Thymus (tissue), 11 donors: ENCODE results near the gene NKX1-2. TPM values are rescaled to one million over a fixed set of nuclear protein-coding genes. Genes with fewer than 3 reads are reported as not detected.

Source experiments
- DNase-seq, 9 donors: peaks; one replicate each; pipeline ENCODE4 v3.0.0-alpha.2; 2013; ENCODE audit warnings: low spot score in 9 of 9, low read depth in 6 of 9, missing footprints in 1 of 9
- H3K27ac ChIP-seq, 2 donors: one replicate each; pipeline ENCODE4 v1.5.1; 2013; ENCODE audit warnings: control low read depth in 1 of 2, low read depth in 1 of 2, low read length in 1 of 2, mild to moderate bottlenecking in 1 of 2, moderate library complexity in 1 of 2
- H3K27me3 ChIP-seq, 2 donors: one replicate each; pipeline ENCODE4 v1.5.1; 2013; ENCODE audit warnings: low read length in 1 of 2; ENCODE audit not compliant: control insufficient read depth in 2 of 2, insufficient read depth in 1 of 2
- H3K36me3 ChIP-seq, 2 donors: one replicate each; pipeline ENCODE4 v1.5.1; 2013; ENCODE audit warnings: low read length in 1 of 2, mild to moderate bottlenecking in 1 of 2, moderate library complexity in 1 of 2; ENCODE audit not compliant: control insufficient read depth in 2 of 2, insufficient read depth in 2 of 2
- H3K4me1 ChIP-seq, 2 donors: one replicate each; pipeline ENCODE4 v1.5.1; 2013; ENCODE audit warnings: low read length in 2 of 2; ENCODE audit not compliant: control insufficient read depth in 2 of 2, insufficient read depth in 2 of 2
- H3K4me3 ChIP-seq, 2 donors: one replicate each; pipeline ENCODE4 v1.5.1; 2013; ENCODE audit warnings: low read length in 2 of 2, control low read depth in 1 of 2, mild to moderate bottlenecking in 1 of 2
- H3K9me3 ChIP-seq, 2 donors: one replicate each; pipeline ENCODE4 v1.5.1; 2013; ENCODE audit warnings: low read length in 1 of 2, mild to moderate bottlenecking in 1 of 2; ENCODE audit not compliant: control insufficient read depth in 2 of 2, insufficient read depth in 1 of 2
- WGBS: extraction: QIAGEN DNeasy Blood & Tissue Kit; methylation state at CpG from one replicate; pipeline ENCODE4 v1.1.7; 2013; 5-methylcytosine and 5-hydroxymethylcytosine counted together
- polyA plus RNA-seq: library from polyadenylated mRNA; stranded (reverse); fragments of 200-250 nt; gene quantifications from one replicate; pipeline ENCODE4 v1.2.3, GENCODE V29; 2013
- total RNA-seq: library from RNA; stranded (reverse); fragments of 120-200 nt; gene quantifications from one replicate; pipeline ENCODE4 v1.2.4, GENCODE V29; 2013
- donor health status: healthy.

The NKX1-2 gene
- total and polyA plus RNA-seq, 2 donors = 0.05 TPM

- no peak overlapping the region for H3K27ac ChIP-seq
- H3K4me3 ChIP-seq = no peak overlapping the region
- H3K27me3 ChIP-seq = no peaks in the 10 kb centered on the region
- DNase-seq = no peak
- WGBS = 64% methylated on average over 23 of the region's 23 CpGs
- H3K36me3 ChIP-seq = peaks cover 0 to 2% of the 10 kb centered on the region in 2 donors
- no peaks in the 10 kb centered on the region for H3K9me3 ChIP-seq
- H3K4me1 ChIP-seq = peaks cover 0 to 9% of the 10 kb centered on the region in 2 donors
Observed at GRCh38 chr10:124493214-124493882, 43.5 kb upstream of the NKX1-2 start.

GRCh38 chr10:124492266-124492665, 42.4 kb upstream of the NKX1-2 start:
- Histone ChIP-seq H3K27me3 (no peaks in the 10 kb centered on the region), H3K27ac (no peak overlapping the region), H3K36me3 (peaks cover 0 to 5% of the 10 kb centered on the region in 2 donors), H3K9me3 (no peaks in the 10 kb centered on the region), H3K4me1 (peaks cover 0 to 9% of the 10 kb centered on the region in 2 donors), H3K4me3 (no peak overlapping the region)
- DNase-seq = no peak
- WGBS = 97% methylated on average over 8 of the region's 8 CpGs

GRCh38 chr10:124491105-124491504, 41.3 kb upstream of the NKX1-2 start:
- H3K27me3 ChIP-seq = no peaks in the 10 kb centered on the region
- no peak overlapping the region for H3K4me3 ChIP-seq
- no peak for DNase-seq
- H3K4me1 ChIP-seq = peaks cover 0 to 9% of the 10 kb centered on the region in 2 donors
- H3K9me3 ChIP-seq = peaks cover 0 to 5% of the 10 kb centered on the region in 2 donors
- no peak overlapping the region for H3K27ac ChIP-seq
- over 99% methylated on average over 9 of the region's 9 CpGs for WGBS
- peaks cover 0 to 5% of the 10 kb centered on the region in 2 donors for H3K36me3 ChIP-seq

GRCh38 chr10:124486635-124487034, 36.8 kb upstream of the NKX1-2 start:
- no peaks in the 10 kb centered on the region for H3K4me1 ChIP-seq
- peaks cover 0 to 5% of the 10 kb centered on the region in 2 donors for H3K36me3 ChIP-seq
- H3K27me3 ChIP-seq = no peaks in the 10 kb centered on the region
- 98% methylated on average over 6 of the region's 6 CpGs for WGBS
- H3K4me3 ChIP-seq = no peak overlapping the region
- H3K9me3 ChIP-seq = peaks cover 0 to 5% of the 10 kb centered on the region in 2 donors
- no peak for DNase-seq
- H3K27ac ChIP-seq = no peak overlapping the region

- Histone ChIP-seq H3K9me3 (peaks cover 0 to 5% of the 10 kb centered on the region in 2 donors), H3K27me3 (no peaks in the 10 kb centered on the region), H3K4me1 (no peaks in the 10 kb centered on the region), H3K27ac (no peak overlapping the region), H3K36me3 (peaks cover 0 to 5% of the 10 kb centered on the region in 2 donors), H3K4me3 (no peak overlapping the region)
- DNase-seq = no peak
- 98% methylated on average over 2 of the region's 2 CpGs for WGBS
Observed at GRCh38 chr10:124484661-124485060, 34.8 kb upstream of the NKX1-2 start.

- 98% methylated on average over 17 of the region's 17 CpGs for WGBS
- DNase-seq = no peak
Observed at GRCh38 chr10:124484031-124484430, 34.2 kb upstream of the NKX1-2 start.

GRCh38 chr10:124482876-124483275, 33.0 kb upstream of the NKX1-2 start:
- Histone ChIP-seq H3K27me3 (no peaks in the 10 kb centered on the region), H3K4me1 (no peaks in the 10 kb centered on the region), H3K36me3 (no peaks in the 10 kb centered on the region), H3K27ac (no peak overlapping the region), H3K9me3 (peaks cover 0 to 5% of the 10 kb centered on the region in 2 donors), H3K4me3 (no peak overlapping the region)
- DNase-seq = no peak
- 97% methylated on average over 12 of the region's 12 CpGs for WGBS

More at GRCh38 chr10:124484031-124484430, 34.2 kb upstream of the NKX1-2 start:
- Histone ChIP-seq H3K27ac (no peak overlapping the region), H3K4me3 (no peak overlapping the region), H3K9me3 (peaks cover 0 to 5% of the 10 kb centered on the region in 2 donors), H3K36me3 (peaks cover 0 to 5% of the 10 kb centered on the region in 2 donors), H3K27me3 (no peaks in the 10 kb centered on the region), H3K4me1 (no peaks in the 10 kb centered on the region)

- DNase-seq = no peak
- Histone ChIP-seq H3K9me3 (peaks cover 0 to 5% of the 10 kb centered on the region in 2 donors), H3K36me3 (no peaks in the 10 kb centered on the region), H3K27me3 (no peaks in the 10 kb centered on the region), H3K27ac (no peak overlapping the region), H3K4me1 (no peaks in the 10 kb centered on the region), H3K4me3 (no peak overlapping the region)
- 96% methylated on average over 10 of the region's 10 CpGs for WGBS
Observed at GRCh38 chr10:124482236-124482800, 32.5 kb upstream of the NKX1-2 start.

- WGBS = 92% methylated on average over 6 of the region's 6 CpGs
- H3K4me1 ChIP-seq = no peaks in the 10 kb centered on the region
- H3K27me3 ChIP-seq = no peaks in the 10 kb centered on the region
- H3K4me3 ChIP-seq = no peak overlapping the region
- no peak overlapping the region for H3K27ac ChIP-seq
- DNase-seq = no peak
- peaks cover 0 to 4% of the 10 kb centered on the region in 2 donors for H3K9me3 ChIP-seq
- H3K36me3 ChIP-seq = no peaks in the 10 kb centered on the region
Observed at GRCh38 chr10:124481717-124482116, 31.9 kb upstream of the NKX1-2 start.
